K562 (cell line): ENCODE data around the gene TRIM26. TPM values are rescaled to one million over a fixed set of nuclear protein-coding genes. Genes with fewer than 3 reads are reported as not detected.

Experiments
- ATAC-seq: fragments of 200-7000 bp; cut with Tn5 transposase; 3 replicates; pipeline ENCODE4 v1.9.1; 2020; ENCODE audit warnings: moderate library complexity
- BruUV-seq: library from RNA; stranded (reverse); fragments of 400-500 nt; replicated peaks from 2 replicates; lab custom pipeline; 2021; lab: Mats Ljungman, UMichigan
- CTCF ChIA-PET: fragments of 300-600 bp; formaldehyde crosslinking; extraction: SDS; loops from one replicate; lab custom pipeline; 2021; ENCODE audit warnings: low intra/inter-chr PET ratio; lab: Yijun Ruan, JAX
- POLR2A ChIA-PET: fragments of 300-600, 350-650 bp; sonication (Branson Sonifier 250); formaldehyde crosslinking; extraction: SDS; loops from one replicate; lab custom pipeline; 2021; ENCODE audit warnings: antibody characterized with exemption, inconsistent platforms; lab: Yijun Ruan, JAX
- DNase-seq, 4 experiments: peaks; one replicate each; pipeline versions ENCODE4 v3.0.0 to v3.0.0-alpha.2; 2011 to 2018; ENCODE audit warnings: low spot score in 3 of 4, mixed read lengths in 3 of 4; ENCODE audit errors: extremely low read depth in 1 of 4
- FAIRE-seq: peaks from 2 replicates; lab custom pipeline; 2011; peaks lifted over from hg19 to GRCh38; lab: Jason Lieb, UNC
- H2AFZ ChIP-seq: 2 replicates; pipeline ENCODE4 v1.6.0; 2011; ENCODE audit warnings: low read depth, low read length, control low read depth, inconsistent platforms
- H3K27ac ChIP-seq: fragments of 200-600 bp; 3 replicates; pipeline ENCODE4 v1.8.0; 2011; ENCODE audit warnings: low read depth, mild to moderate bottlenecking, control low read depth, inconsistent platforms, low read length, moderate library complexity, mixed read lengths; ENCODE audit errors: extremely low read depth
- H3K27me3 ChIP-seq, 2 experiments: fragments of 300-600 bp in 1 of 2; 2 replicates in 1 of 2; 3 replicates in 1 of 2; pipeline versions ENCODE4 v1.6.0 to v1.8.0; 2011; ENCODE audit warnings: inconsistent platforms in 2 of 2, low read length in 2 of 2, mild to moderate bottlenecking in 1 of 2, mixed read lengths in 1 of 2, moderate library complexity in 1 of 2; ENCODE audit not compliant: control insufficient read depth in 2 of 2, insufficient read depth in 2 of 2
- H3K36me3 ChIP-seq: fragments of 300-600 bp; 3 replicates; pipeline ENCODE4 v1.8.0; 2011; ENCODE audit warnings: mild to moderate bottlenecking, low read length, inconsistent platforms; ENCODE audit not compliant: control insufficient read depth, insufficient read depth
- H3K4me1 ChIP-seq, 2 experiments: fragments of 200-600 bp in 1 of 2; replicated peaks in 1 of 2; 2 replicates in 1 of 2; 3 replicates in 1 of 2; pipeline versions ENCODE4 v1.5.1 to v1.8.0; 2011; ENCODE audit warnings: inconsistent platforms in 2 of 2, low read length in 2 of 2, mild to moderate bottlenecking in 1 of 2, mixed read lengths in 1 of 2, moderate library complexity in 1 of 2; ENCODE audit not compliant: control insufficient read depth in 2 of 2, insufficient read depth in 2 of 2
- H3K4me2 ChIP-seq: 2 replicates; pipeline ENCODE4 v1.6.1; 2011; ENCODE audit warnings: low read length, control low read depth, inconsistent platforms, mixed read lengths; ENCODE audit not compliant: insufficient read depth
- H3K4me3 ChIP-seq: fragments of 200-600 bp; sonication (generic), shearing (Covaris generic); 2 replicates; pipeline ENCODE4 v1.5.1; 2016; ENCODE audit warnings: control low read depth, inconsistent platforms
- H3K79me2 ChIP-seq: fragments of 200-600 bp; 3 replicates; pipeline ENCODE4 v1.8.0; 2011; ENCODE audit warnings: low read length, inconsistent platforms; ENCODE audit not compliant: control insufficient read depth, insufficient read depth
- H3K9ac ChIP-seq, 2 experiments: 2 replicates each; pipeline versions ENCODE4 v1.6.0 to v1.6.1; 2011; ENCODE audit warnings: low read depth in 2 of 2, low read length in 2 of 2, control low read depth in 1 of 2, inconsistent platforms in 1 of 2, mild to moderate bottlenecking in 1 of 2, mixed read lengths in 1 of 2; ENCODE audit not compliant: insufficient read depth in 1 of 2
- H3K9me1 ChIP-seq: one replicate; pipeline ENCODE4 v1.6.0; 2011; ENCODE audit warnings: inconsistent platforms, mild to moderate bottlenecking, low read length, moderate library complexity; ENCODE audit not compliant: control insufficient read depth, insufficient read depth
- H3K9me3 ChIP-seq: replicated peaks from 2 replicates; pipeline ENCODE4 v1.5.1; 2011; ENCODE audit warnings: low read depth, low read length, inconsistent platforms; ENCODE audit not compliant: control insufficient read depth, insufficient read depth
- H4K20me1 ChIP-seq: replicated peaks from 2 replicates; pipeline ENCODE4 v1.6.1; 2011; ENCODE audit warnings: low read length, inconsistent platforms, mixed read lengths; ENCODE audit not compliant: control insufficient read depth, insufficient read depth
- ADNP ChIP-seq: fragments of 200-800 bp; sonication (Bioruptor generic); IDR thresholded peaks from 2 replicates; pipeline ENCODE4 v1.6.1; 2016; ENCODE audit warnings: missing genetic modification characterization, missing compliant biosample characterization
- ETV5 ChIP-seq: sonication (generic); formaldehyde crosslinking; IDR thresholded peaks from 2 replicates; pipeline ENCODE4 v1.4.0; 2020; ENCODE audit warnings: low read depth, mild to moderate bottlenecking, missing genetic modification reagents
- HLTF ChIP-seq: fragments of 450-650 bp; IDR thresholded peaks from 2 replicates; pipeline ENCODE4 v1.6.1; 2016
- HMG20A ChIP-seq: fragments of 450-650 bp; formaldehyde crosslinking; conservative IDR thresholded peaks from 2 replicates; pipeline ENCODE4 v1.4.0; 2020; ENCODE audit warnings: mild to moderate bottlenecking, mixed read lengths
- MCM2 ChIP-seq: fragments of 450-650 bp; IDR thresholded peaks from 2 replicates; pipeline ENCODE4 v1.6.1; 2017; ENCODE audit warnings: low read depth, mild to moderate bottlenecking
- MEIS2 ChIP-seq: fragments of 450-650 bp; IDR thresholded peaks from 2 replicates; pipeline ENCODE4 v1.6.1; 2014; ENCODE audit warnings: mild to moderate bottlenecking; ENCODE audit not compliant: partially characterized antibody
- ZNF436 ChIP-seq: fragments of 250-450, 450-650 bp; sonication (Bioruptor Pico); formaldehyde crosslinking; IDR thresholded peaks from 2 replicates; pipeline ENCODE4 v1.7.0; 2020; ENCODE audit warnings: mild to moderate bottlenecking
- ZNF644 ChIP-seq: fragments of 200-800 bp; sonication (Bioruptor generic); IDR thresholded peaks from 2 replicates; pipeline ENCODE4 v1.6.1; 2016; ENCODE audit warnings: low read depth, missing genetic modification characterization, missing compliant biosample characterization
- ZNF785 ChIP-seq: fragments of 250-450 bp; sonication (Bioruptor Pico); IDR thresholded peaks from 2 replicates; pipeline ENCODE4 v1.4.0; 2020; ENCODE audit warnings: mild to moderate bottlenecking
- WGBS: fragments of 100-300 bp; shearing (Covaris generic); methylation state at CpG from one replicate; pipeline ENCODE4 v1.1.6; 2016; ENCODE audit warnings: low coverage, mixed read lengths; ENCODE audit not compliant: insufficient coverage; ENCODE audit errors: missing lambda C conversion rate; 5-methylcytosine and 5-hydroxymethylcytosine counted together
- in situ Hi-C: fragments of 300-500 bp; cut with MboI; formaldehyde crosslinking; loops from 4 replicates; pipeline ENCODE4 v1.15.0; 2018; ENCODE audit warnings: inconsistent platforms, mixed read lengths
- intact Hi-C: fragments of 100-400 bp; cut with micrococcal nuclease; formaldehyde crosslinking; loops from 2 replicates; pipeline ENCODE4 v1.14.2; 2022
- polyA plus RNA-seq, 8 experiments: library from polyadenylated mRNA; depleted of rRNA in 4 of 8; stranded (reverse) in 5 of 8; unstranded in 3 of 8; fragments of >200 nt; fragmentation: Nextera tagmentation in 2 of 8; fragmentation: Illumina TruSeq in 1 of 8; extraction: Ambion mirVana in 2 of 8; extraction: Trizol in 1 of 8; gene quantifications; 2 replicates each; pipeline versions ENCODE4 v1.2.1 to v1.2.3, GENCODE V29; 2011 to 2014; ENCODE audit warnings: inconsistent platforms in 1 of 8, missing spikeins in 1 of 8
- total RNA-seq, 7 experiments: library from RNA; depleted of rRNA in 6 of 7; stranded (reverse); fragments of >200 nt in 6 of 7; fragmentation: Illumina TruSeq in 2 of 7; extraction: Trizol in 2 of 7; gene quantifications; 2 replicates each; pipeline versions ENCODE4 v1.2.1 to v1.2.3, GENCODE V29; 2011 to 2021; ENCODE audit warnings: low replicate concordance in 1 of 7
- TF ChIP-seq, protein P1 (sequence below): fragments of 250-450 bp; sonication (Bioruptor Pico); IDR thresholded peaks from 2 replicates; pipeline ENCODE4 v1.4.0; 2020; ENCODE audit warnings: mild to moderate bottlenecking, moderate library complexity
- TF ChIP-seq, protein P2 (sequence below), 2 experiments: IDR thresholded peaks; 2 replicates each; pipeline ENCODE4 v1.6.1; 2012; ENCODE audit warnings: improper control_type of control experiment in 2 of 2, low read depth in 2 of 2, low read length in 2 of 2, borderline replicate concordance in 1 of 2
- TF ChIP-seq, protein P3 (sequence below): fragments of 450-650 bp; IDR thresholded peaks from 2 replicates; pipeline ENCODE4 v1.7.0; 2016; ENCODE audit warnings: borderline replicate concordance

Gene TRIM26
- total and polyA plus RNA-seq, 9 of the 15 experiments (the other 6 are each of a cell fraction or from before 2014, with no cell fraction given) = 0.80 to 5.0 (median 2.8) TPM

DNA sequence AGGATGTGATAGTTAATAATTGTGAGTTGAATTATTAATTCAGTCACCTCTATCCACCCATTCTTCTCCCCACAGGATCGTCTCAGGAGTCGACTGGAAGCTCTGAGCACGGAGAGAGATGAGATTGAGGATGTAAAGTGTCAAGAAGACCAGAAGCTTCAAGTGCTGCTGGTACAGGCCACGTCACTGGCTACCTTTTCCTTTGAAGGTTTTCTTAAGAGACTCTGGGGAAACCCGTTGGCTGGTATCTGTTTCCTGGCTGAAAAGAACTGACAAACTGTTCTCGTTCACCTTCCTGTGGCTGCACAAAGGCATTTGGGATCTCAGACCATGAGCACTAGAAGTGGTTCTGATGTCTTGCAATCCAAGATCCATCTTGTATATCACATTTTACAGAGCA lies 46.1 kb downstream of the TRIM26 start:
- Histone ChIP-seq H4K20me1 (no peaks in the 10 kb centered on the region), H3K36me3 (no peaks in the 10 kb centered on the region), H3K9ac (no peak overlapping the region), H2AFZ (no peak overlapping the region), H3K4me1 (peaks cover 0 to 16% of the 10 kb centered on the region in 2 experiments; a peak in 4 of 5 replicates)
- WGBS = under 1% methylated on average over 6 of the region's 6 CpGs
- POLR2A ChIA-PET = interaction anchor here (0.7 kb wide), 1 partner anchor 30 kb away, joined by 4 read pairs; no protein-coding TSS in a partner anchor
- no TSS peak for BruUV-seq
- TF ChIP-seq, protein P1, sequence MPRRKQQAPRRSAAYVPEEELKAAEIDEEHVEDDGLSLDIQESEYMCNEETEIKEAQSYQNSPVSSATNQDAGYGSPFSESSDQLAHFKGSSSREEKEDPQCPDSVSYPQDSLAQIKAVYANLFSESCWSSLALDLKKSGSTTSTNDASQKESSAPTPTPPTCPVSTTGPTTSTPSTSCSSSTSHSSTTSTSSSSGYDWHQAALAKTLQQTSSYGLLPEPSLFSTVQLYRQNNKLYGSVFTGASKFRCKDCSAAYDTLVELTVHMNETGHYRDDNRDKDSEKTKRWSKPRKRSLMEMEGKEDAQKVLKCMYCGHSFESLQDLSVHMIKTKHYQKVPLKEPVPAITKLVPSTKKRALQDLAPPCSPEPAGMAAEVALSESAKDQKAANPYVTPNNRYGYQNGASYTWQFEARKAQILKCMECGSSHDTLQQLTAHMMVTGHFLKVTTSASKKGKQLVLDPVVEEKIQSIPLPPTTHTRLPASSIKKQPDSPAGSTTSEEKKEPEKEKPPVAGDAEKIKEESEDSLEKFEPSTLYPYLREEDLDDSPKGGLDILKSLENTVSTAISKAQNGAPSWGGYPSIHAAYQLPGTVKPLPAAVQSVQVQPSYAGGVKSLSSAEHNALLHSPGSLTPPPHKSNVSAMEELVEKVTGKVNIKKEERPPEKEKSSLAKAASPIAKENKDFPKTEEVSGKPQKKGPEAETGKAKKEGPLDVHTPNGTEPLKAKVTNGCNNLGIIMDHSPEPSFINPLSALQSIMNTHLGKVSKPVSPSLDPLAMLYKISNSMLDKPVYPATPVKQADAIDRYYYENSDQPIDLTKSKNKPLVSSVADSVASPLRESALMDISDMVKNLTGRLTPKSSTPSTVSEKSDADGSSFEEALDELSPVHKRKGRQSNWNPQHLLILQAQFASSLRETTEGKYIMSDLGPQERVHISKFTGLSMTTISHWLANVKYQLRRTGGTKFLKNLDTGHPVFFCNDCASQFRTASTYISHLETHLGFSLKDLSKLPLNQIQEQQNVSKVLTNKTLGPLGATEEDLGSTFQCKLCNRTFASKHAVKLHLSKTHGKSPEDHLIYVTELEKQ (CRISPR knock-in tag) = no peak
- no peak for TF ChIP-seq ETV5
- no peak for TF ChIP-seq HMG20A (CRISPR knock-in tag)
- no peak for TF ChIP-seq ADNP (tag)
- TF ChIP-seq, protein P2, sequence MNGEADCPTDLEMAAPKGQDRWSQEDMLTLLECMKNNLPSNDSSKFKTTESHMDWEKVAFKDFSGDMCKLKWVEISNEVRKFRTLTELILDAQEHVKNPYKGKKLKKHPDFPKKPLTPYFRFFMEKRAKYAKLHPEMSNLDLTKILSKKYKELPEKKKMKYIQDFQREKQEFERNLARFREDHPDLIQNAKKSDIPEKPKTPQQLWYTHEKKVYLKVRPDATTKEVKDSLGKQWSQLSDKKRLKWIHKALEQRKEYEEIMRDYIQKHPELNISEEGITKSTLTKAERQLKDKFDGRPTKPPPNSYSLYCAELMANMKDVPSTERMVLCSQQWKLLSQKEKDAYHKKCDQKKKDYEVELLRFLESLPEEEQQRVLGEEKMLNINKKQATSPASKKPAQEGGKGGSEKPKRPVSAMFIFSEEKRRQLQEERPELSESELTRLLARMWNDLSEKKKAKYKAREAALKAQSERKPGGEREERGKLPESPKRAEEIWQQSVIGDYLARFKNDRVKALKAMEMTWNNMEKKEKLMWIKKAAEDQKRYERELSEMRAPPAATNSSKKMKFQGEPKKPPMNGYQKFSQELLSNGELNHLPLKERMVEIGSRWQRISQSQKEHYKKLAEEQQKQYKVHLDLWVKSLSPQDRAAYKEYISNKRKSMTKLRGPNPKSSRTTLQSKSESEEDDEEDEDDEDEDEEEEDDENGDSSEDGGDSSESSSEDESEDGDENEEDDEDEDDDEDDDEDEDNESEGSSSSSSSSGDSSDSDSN (IDR thresholded peaks at IDR 0.05; ENCODE audit: borderline replicate concordance in 1 of 2, low read depth in 2 of 2, low read length in 2 of 2) = no peak
- TF ChIP-seq, protein P3, sequence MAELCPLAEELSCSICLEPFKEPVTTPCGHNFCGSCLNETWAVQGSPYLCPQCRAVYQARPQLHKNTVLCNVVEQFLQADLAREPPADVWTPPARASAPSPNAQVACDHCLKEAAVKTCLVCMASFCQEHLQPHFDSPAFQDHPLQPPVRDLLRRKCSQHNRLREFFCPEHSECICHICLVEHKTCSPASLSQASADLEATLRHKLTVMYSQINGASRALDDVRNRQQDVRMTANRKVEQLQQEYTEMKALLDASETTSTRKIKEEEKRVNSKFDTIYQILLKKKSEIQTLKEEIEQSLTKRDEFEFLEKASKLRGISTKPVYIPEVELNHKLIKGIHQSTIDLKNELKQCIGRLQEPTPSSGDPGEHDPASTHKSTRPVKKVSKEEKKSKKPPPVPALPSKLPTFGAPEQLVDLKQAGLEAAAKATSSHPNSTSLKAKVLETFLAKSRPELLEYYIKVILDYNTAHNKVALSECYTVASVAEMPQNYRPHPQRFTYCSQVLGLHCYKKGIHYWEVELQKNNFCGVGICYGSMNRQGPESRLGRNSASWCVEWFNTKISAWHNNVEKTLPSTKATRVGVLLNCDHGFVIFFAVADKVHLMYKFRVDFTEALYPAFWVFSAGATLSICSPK = no peak
- TF ChIP-seq MEIS2 = no peak
- TF ChIP-seq ZNF785 (CRISPR knock-in tag) = no peak
- TF ChIP-seq ZNF436 (CRISPR knock-in tag) = no peak
- no peak for TF ChIP-seq ZNF644 (tag)
- TF ChIP-seq HLTF = no peak
- TF ChIP-seq MCM2 = no peak
- TF ChIP-seq, all 486 proteins: peak for 0
- in situ Hi-C loops (no loop called here), intact Hi-C loops (no loop called here)
- no peaks in the 10 kb centered on the region for H3K79me2 ChIP-seq
- no peaks in the 10 kb centered on the region for H3K9me1 ChIP-seq
- ATAC-seq (no peak), DNase-seq (no peak), FAIRE-seq (no peak)
- no peak overlapping the region for H3K4me2 ChIP-seq
- CTCF ChIA-PET = no interaction called here
- H3K27ac ChIP-seq = no peak overlapping the region
- H3K4me3 ChIP-seq = no peak overlapping the region
- no peaks in the 10 kb centered on the region for H3K9me3 ChIP-seq
- peaks cover 10 to 37% of the 10 kb centered on the region in 2 experiments for H3K27me3 ChIP-seq
